WTC11 (cell line): Measurements from ENCODE around the gene TNFRSF14. TPM values are rescaled to one million over a fixed set of nuclear protein-coding genes. Genes with fewer than 3 reads are reported as not detected.
A peak's percentile ranks its signal among the peaks of the same experiment; 100 is the strongest.

Experiments used
- ATAC-seq: fragments of 200-7000 bp; cut with Tn5 transposase; 2 replicates; pipeline ENCODE4 v1.10.0; 2021; ENCODE audit warnings: mild to moderate bottlenecking, moderate library complexity
- CTCF ChIA-PET: fragments of 300-600 bp; sonication (Branson Sonifier 250); formaldehyde crosslinking; loops from one replicate; lab custom pipeline; 2021; ENCODE audit warnings: antibody characterized with exemption; lab: Charles Lee
- POLR2A ChIA-PET: fragments of 350-600 bp; sonication (Branson Sonifier 250); formaldehyde crosslinking; loops from one replicate; lab custom pipeline; 2021; ENCODE audit warnings: antibody characterized with exemption; lab: Charles Lee
- DNase-seq: peaks from one replicate; pipeline ENCODE4 v3.0.0; 2021; ENCODE audit warnings: low spot score
- H3K27ac Mint-ChIP-seq: 2 replicates; pipeline ENCODE4 v1.8.0; 2021; ENCODE audit warnings: mixed read lengths
- H3K27me3 Mint-ChIP-seq: 2 replicates; pipeline ENCODE4 v1.8.0; 2021; ENCODE audit warnings: low read depth, mild to moderate bottlenecking, moderate library complexity, mixed read lengths
- H3K36me3 Mint-ChIP-seq: 2 replicates; pipeline ENCODE4 v1.8.0; 2021; ENCODE audit warnings: mixed read lengths
- H3K4me1 Mint-ChIP-seq: 2 replicates; pipeline ENCODE4 v1.8.0; 2022; ENCODE audit warnings: mixed read lengths
- H3K4me3 Mint-ChIP-seq: 2 replicates; pipeline ENCODE4 v1.8.0; 2021; ENCODE audit warnings: mild to moderate bottlenecking, moderate library complexity, mixed read lengths
- H3K9me3 Mint-ChIP-seq: 2 replicates; pipeline ENCODE4 v1.8.0; 2021; ENCODE audit warnings: mixed read lengths
- NFATC4 ChIP-seq: fragments of 250-450 bp; sonication (Bioruptor Pico); IDR thresholded peaks from 2 replicates; pipeline ENCODE4 v1.9.0; 2021; ENCODE audit warnings: mild to moderate bottlenecking
- SMAD4 ChIP-seq: sonication (generic); formaldehyde crosslinking; IDR thresholded peaks from 2 replicates; pipeline ENCODE4 v1.8.0; 2022; ENCODE audit warnings: mild to moderate bottlenecking, missing genetic modification reagents
- TEAD1 ChIP-seq: sonication (generic); formaldehyde crosslinking; IDR thresholded peaks from 2 replicates; pipeline ENCODE4 v1.8.0; 2022; ENCODE audit warnings: mild to moderate bottlenecking, missing genetic modification reagents
- ZNF396 ChIP-seq: fragments of 250-450 bp; sonication (Bioruptor Pico); IDR thresholded peaks from 2 replicates; pipeline ENCODE4 v1.8.0; 2021; ENCODE audit warnings: mild to moderate bottlenecking, moderate library complexity, borderline replicate concordance
- ZNF423 ChIP-seq: fragments of 250-450 bp; sonication (Bioruptor Pico); IDR thresholded peaks from 2 replicates; pipeline ENCODE4 v2.1.2; 2022; ENCODE audit warnings: mild to moderate bottlenecking, moderate library complexity
- total RNA-seq: library from RNA; stranded (reverse); gene quantifications from 3 replicates; pipeline ENCODE4 v1.2.3, GENCODE V29; 2021
- TF ChIP-seq, protein P1 (sequence below): sonication (generic); formaldehyde crosslinking; IDR thresholded peaks from 2 replicates; pipeline ENCODE4 v1.8.1; 2022; ENCODE audit warnings: mild to moderate bottlenecking, moderate library complexity, missing genetic modification reagents
- TF ChIP-seq, protein P2 (sequence below): sonication (generic); formaldehyde crosslinking; IDR thresholded peaks from 2 replicates; pipeline ENCODE4 v1.8.1; 2022; ENCODE audit warnings: low read depth, mild to moderate bottlenecking, moderate library complexity, missing genetic modification reagents, borderline replicate concordance
- TF ChIP-seq, protein P3 (sequence below): fragments of 250-450 bp; sonication (Bioruptor Pico); conservative IDR thresholded peaks from 2 replicates; pipeline ENCODE4 v1.9.0; 2021; ENCODE audit warnings: mild to moderate bottlenecking
- TF ChIP-seq, protein P4 (sequence below): sonication (generic); formaldehyde crosslinking; IDR thresholded peaks from 2 replicates; pipeline ENCODE4 v1.8.1; 2023; ENCODE audit warnings: mild to moderate bottlenecking, missing genetic modification reagents, moderate library complexity
- TF ChIP-seq, protein P5 (sequence below): sonication (generic); formaldehyde crosslinking; IDR thresholded peaks from 2 replicates; pipeline ENCODE4 v1.8.0; 2023; ENCODE audit warnings: mild to moderate bottlenecking, missing genetic modification reagents
- TF ChIP-seq, protein P6 (sequence below): sonication (generic); formaldehyde crosslinking; IDR thresholded peaks from 2 replicates; pipeline ENCODE4 v1.8.1; 2023; ENCODE audit warnings: mild to moderate bottlenecking, moderate library complexity, missing genetic modification reagents
- TF ChIP-seq, protein P7 (sequence below): sonication (generic); formaldehyde crosslinking; IDR thresholded peaks from 2 replicates; pipeline ENCODE4 v1.8.0; 2023; ENCODE audit warnings: missing genetic modification reagents, mild to moderate bottlenecking, borderline replicate concordance

The TNFRSF14 gene
- total RNA-seq, 1 experiment from 2014 or later: 0.87 TPM

DNA sequence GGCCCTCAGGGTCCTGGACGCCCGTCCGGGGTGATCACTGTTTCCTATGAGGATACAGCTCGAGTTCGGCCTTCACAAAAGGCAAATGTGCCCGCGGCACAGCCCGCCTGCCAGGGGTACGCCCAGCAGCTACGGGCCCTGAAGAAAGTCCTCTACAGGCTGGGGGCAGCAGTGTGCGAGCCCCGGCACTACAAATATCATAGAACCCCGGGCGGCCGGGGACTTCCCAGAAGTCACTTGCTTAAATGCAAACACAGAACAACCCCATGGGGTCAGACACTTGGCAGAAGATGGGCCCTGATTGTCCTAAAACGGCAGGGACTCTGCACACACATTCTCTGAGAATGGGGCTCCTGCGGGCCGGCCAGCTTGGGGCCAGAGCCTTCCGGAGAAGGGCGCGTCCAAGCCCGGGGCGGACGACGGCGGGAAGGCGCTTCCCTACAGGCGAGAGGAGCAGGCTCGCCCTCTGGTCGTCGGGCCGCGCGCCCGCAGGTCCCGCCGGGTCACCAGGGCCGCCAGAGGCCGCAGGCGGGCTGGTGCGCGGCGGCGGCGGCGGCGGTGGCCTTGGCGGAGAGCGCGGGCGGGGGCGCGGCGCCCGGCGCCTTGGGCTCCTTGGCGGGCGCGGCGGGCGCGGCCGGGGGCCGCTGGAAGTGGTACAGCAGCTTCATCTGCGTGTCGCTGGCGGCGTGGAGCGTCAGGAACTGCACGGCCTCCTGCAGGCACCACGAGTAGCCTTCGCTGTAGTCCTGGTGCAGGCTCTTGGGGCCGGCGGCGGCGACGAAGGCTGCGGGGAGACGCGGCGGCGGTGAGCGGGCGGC is 27.0 kb upstream of the TNFRSF14 start:
- Mint-ChIP-seq H3K36me3 (no peaks in the 10 kb centered on the region), H3K4me1 (peaks cover 24% of the 10 kb centered on the region), H3K9me3 (no peaks in the 10 kb centered on the region), H3K4me3 (peak overlapping the region; percentile 48), H3K27me3 (peaks cover 72% of the 10 kb centered on the region), H3K27ac (no peak overlapping the region)
- peak; percentile 8 for ATAC-seq
- DNase-seq: peak; percentile 59
- TF ChIP-seq ZNF423 (CRISPR knock-in tag) (peak; percentile 99), TEAD1 (CRISPR knock-in tag) (0 out of 2 replicates have a peak, but pooled peaks have one; percentile 57)
- TF ChIP-seq, protein P1, sequence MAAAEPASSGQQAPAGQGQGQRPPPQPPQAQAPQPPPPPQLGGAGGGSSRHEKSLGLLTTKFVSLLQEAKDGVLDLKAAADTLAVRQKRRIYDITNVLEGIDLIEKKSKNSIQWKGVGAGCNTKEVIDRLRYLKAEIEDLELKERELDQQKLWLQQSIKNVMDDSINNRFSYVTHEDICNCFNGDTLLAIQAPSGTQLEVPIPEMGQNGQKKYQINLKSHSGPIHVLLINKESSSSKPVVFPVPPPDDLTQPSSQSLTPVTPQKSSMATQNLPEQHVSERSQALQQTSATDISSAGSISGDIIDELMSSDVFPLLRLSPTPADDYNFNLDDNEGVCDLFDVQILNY: no peak
- TF ChIP-seq, protein P2, sequence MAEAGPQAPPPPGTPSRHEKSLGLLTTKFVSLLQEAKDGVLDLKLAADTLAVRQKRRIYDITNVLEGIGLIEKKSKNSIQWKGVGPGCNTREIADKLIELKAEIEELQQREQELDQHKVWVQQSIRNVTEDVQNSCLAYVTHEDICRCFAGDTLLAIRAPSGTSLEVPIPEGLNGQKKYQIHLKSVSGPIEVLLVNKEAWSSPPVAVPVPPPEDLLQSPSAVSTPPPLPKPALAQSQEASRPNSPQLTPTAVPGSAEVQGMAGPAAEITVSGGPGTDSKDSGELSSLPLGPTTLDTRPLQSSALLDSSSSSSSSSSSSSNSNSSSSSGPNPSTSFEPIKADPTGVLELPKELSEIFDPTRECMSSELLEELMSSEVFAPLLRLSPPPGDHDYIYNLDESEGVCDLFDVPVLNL (CRISPR knock-in tag): no peak
- POLR2A ChIA-PET: no interaction called here
- CTCF ChIA-PET: interaction anchor here (0.7 to 2.1 kb wide), 9 partner anchors 11 to 123 kb away, joined by 3 to 14 read pairs (median 3); partner anchors contain the start of genes PEX10 and TNFRSF14

DNA sequence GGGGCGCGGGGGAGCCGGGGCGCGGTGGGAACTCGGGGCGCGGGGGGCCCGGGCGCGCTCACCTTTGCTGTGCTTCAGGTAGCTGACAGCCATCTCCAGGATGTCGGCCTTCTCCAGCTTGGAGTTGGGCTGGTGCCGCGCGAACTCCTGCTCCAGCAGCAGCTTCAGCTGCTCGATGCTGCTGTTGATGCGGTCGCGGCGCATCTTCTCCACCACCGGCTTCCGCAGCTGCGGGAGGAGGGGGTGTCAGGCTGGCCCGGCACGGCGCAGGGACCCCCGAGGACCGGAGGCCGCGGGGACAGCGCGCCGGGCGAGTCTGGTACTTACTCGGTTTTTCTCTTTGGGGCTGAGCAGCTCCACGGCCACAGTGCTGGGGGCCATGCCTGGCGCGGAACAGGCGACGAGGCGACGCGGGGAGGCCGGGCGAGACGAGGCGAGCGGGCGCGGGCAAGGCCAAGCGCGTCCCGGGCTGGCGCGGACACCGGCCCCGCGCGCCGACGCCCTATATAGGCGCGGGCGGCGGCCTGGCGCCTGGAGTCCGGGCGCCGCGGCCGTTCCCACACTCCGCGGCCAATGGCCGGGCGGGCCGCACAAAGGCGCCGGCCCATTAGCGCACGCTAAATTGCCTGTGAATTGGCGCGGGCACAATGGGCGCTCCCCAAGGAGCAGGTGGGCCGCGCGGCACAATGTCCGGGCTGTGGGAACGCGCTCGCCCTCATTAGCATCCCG is 26.2 kb upstream of the TNFRSF14 start, which contains the start of gene HES5:
TSS of gene HES5 (minus strand) at position 480 of the 729 bp plus-strand sequence. CDS start at position 381, 99 bp downstream.
- CTCF ChIA-PET: interaction anchor here (0.5 to 2.1 kb wide), 7 partner anchors 16 to 119 kb away, joined by 3 to 14 read pairs (median 4); partner anchors contain the start of gene PEX10
- POLR2A ChIA-PET: no interaction called here
- peaks cover 19% of the 10 kb centered on the region for H3K4me1 Mint-ChIP-seq
- no peak; the same call in 1 of the 2 replicates for ATAC-seq
- peak; percentile 69 for DNase-seq
- H3K27me3 Mint-ChIP-seq: peaks cover 77% of the 10 kb centered on the region
- no peak within 1 kb of the TSS for H3K27ac Mint-ChIP-seq
- TF ChIP-seq, protein P3, sequence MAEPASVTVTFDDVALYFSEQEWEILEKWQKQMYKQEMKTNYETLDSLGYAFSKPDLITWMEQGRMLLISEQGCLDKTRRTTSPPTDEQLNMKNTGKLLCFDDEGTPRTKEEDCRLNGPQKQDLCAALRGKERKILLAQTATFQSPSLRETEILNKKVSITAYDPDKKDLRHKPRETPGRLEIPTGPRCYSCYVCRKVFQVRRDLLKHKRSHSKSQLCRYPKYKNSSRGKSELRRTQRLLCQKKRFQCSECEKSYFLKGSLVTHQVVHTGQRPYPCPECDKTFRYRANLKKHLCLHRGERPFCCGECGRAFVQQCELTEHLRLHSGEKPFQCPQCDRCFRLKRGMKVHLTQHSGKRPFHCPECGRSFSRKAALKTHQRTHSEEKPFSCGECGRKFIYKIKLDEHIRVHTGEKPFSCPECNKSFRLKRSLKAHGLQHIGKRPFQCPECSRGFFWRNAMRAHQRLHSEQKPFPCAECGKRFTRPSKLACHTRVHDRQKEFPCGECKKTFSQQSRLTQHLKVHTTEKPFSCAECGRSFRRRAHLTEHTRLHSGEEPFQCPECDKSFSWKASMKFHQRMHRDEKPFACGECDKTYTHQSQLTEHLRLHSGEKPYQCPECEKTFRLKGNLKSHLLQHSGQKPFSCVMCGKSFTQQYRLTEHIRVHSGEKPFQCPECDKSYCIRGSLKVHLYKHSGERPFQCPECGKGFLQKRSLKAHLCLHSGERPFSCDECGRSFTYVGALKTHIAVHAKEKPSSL: no peak
- TF ChIP-seq, protein P4, sequence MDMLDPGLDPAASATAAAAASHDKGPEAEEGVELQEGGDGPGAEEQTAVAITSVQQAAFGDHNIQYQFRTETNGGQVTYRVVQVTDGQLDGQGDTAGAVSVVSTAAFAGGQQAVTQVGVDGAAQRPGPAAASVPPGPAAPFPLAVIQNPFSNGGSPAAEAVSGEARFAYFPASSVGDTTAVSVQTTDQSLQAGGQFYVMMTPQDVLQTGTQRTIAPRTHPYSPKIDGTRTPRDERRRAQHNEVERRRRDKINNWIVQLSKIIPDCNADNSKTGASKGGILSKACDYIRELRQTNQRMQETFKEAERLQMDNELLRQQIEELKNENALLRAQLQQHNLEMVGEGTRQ (CRISPR knock-in tag): no peak
- TF ChIP-seq SMAD4 (CRISPR knock-in tag): no peak
- no peak for TF ChIP-seq NFATC4 (CRISPR knock-in tag)
- TF ChIP-seq, protein P5, sequence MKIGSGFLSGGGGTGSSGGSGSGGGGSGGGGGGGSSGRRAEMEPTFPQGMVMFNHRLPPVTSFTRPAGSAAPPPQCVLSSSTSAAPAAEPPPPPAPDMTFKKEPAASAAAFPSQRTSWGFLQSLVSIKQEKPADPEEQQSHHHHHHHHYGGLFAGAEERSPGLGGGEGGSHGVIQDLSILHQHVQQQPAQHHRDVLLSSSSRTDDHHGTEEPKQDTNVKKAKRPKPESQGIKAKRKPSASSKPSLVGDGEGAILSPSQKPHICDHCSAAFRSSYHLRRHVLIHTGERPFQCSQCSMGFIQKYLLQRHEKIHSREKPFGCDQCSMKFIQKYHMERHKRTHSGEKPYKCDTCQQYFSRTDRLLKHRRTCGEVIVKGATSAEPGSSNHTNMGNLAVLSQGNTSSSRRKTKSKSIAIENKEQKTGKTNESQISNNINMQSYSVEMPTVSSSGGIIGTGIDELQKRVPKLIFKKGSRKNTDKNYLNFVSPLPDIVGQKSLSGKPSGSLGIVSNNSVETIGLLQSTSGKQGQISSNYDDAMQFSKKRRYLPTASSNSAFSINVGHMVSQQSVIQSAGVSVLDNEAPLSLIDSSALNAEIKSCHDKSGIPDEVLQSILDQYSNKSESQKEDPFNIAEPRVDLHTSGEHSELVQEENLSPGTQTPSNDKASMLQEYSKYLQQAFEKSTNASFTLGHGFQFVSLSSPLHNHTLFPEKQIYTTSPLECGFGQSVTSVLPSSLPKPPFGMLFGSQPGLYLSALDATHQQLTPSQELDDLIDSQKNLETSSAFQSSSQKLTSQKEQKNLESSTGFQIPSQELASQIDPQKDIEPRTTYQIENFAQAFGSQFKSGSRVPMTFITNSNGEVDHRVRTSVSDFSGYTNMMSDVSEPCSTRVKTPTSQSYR: no peak
- TF ChIP-seq ZNF396 (CRISPR knock-in tag): no peak
- TF ChIP-seq, protein P6, sequence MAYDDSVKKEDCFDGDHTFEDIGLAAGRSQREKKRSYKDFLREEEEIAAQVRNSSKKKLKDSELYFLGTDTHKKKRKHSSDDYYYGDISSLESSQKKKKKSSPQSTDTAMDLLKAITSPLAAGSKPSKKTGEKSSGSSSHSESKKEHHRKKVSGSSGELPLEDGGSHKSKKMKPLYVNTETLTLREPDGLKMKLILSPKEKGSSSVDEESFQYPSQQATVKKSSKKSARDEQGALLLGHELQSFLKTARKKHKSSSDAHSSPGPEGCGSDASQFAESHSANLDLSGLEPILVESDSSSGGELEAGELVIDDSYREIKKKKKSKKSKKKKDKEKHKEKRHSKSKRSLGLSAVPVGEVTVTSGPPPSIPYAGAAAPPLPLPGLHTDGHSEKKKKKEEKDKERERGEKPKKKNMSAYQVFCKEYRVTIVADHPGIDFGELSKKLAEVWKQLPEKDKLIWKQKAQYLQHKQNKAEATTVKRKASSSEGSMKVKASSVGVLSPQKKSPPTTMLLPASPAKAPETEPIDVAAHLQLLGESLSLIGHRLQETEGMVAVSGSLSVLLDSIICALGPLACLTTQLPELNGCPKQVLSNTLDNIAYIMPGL: no peak
- TF ChIP-seq, protein P7, sequence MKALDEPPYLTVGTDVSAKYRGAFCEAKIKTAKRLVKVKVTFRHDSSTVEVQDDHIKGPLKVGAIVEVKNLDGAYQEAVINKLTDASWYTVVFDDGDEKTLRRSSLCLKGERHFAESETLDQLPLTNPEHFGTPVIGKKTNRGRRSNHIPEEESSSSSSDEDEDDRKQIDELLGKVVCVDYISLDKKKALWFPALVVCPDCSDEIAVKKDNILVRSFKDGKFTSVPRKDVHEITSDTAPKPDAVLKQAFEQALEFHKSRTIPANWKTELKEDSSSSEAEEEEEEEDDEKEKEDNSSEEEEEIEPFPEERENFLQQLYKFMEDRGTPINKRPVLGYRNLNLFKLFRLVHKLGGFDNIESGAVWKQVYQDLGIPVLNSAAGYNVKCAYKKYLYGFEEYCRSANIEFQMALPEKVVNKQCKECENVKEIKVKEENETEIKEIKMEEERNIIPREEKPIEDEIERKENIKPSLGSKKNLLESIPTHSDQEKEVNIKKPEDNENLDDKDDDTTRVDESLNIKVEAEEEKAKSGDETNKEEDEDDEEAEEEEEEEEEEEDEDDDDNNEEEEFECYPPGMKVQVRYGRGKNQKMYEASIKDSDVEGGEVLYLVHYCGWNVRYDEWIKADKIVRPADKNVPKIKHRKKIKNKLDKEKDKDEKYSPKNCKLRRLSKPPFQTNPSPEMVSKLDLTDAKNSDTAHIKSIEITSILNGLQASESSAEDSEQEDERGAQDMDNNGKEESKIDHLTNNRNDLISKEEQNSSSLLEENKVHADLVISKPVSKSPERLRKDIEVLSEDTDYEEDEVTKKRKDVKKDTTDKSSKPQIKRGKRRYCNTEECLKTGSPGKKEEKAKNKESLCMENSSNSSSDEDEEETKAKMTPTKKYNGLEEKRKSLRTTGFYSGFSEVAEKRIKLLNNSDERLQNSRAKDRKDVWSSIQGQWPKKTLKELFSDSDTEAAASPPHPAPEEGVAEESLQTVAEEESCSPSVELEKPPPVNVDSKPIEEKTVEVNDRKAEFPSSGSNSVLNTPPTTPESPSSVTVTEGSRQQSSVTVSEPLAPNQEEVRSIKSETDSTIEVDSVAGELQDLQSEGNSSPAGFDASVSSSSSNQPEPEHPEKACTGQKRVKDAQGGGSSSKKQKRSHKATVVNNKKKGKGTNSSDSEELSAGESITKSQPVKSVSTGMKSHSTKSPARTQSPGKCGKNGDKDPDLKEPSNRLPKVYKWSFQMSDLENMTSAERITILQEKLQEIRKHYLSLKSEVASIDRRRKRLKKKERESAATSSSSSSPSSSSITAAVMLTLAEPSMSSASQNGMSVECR (CRISPR knock-in tag): no peak
- H3K36me3 Mint-ChIP-seq: no peaks in the 10 kb centered on the region
- peak within 1 kb of the TSS; percentile 48 for H3K4me3 Mint-ChIP-seq
- no peaks in the 10 kb centered on the region for H3K9me3 Mint-ChIP-seq
